Cardiac muscle cell (in vitro differentiated cells and primary cell): ENCODE data around the gene SLC35F3. TPM values are rescaled to one million over a fixed set of nuclear protein-coding genes. Genes with fewer than 3 reads are reported as not detected.

Experiments
- DNase-seq, 2 donors: peaks; one replicate each; pipeline versions ENCODE4 v3.0.0 to v3.0.0-alpha.2; 2010 to 2017; ENCODE audit warnings: low read depth in 1 of 2, low spot score in 1 of 2
- H3K27ac ChIP-seq: fragments of 200-600 bp; sonication (generic); 2 replicates; pipeline ENCODE4 v1.5.1; 2016
- H3K27me3 ChIP-seq: fragments of 200-600 bp; sonication (generic); 2 replicates; pipeline ENCODE4 v1.6.0; 2016; ENCODE audit warnings: control low read depth
- H3K36me3 ChIP-seq: fragments of 200-600 bp; sonication (generic); 2 replicates; pipeline ENCODE4 v1.5.1; 2016; ENCODE audit warnings: control low read depth
- H3K4me1 ChIP-seq: fragments of 200-600 bp; sonication (generic); 2 replicates; pipeline ENCODE4 v1.8.1; 2017; ENCODE audit warnings: low read depth, mild to moderate bottlenecking, mixed run types
- H3K4me3 ChIP-seq: fragments of 200-600 bp; sonication (generic); 2 replicates; pipeline ENCODE4 v1.5.1; 2016; ENCODE audit warnings: mild to moderate bottlenecking
- H3K9me3 ChIP-seq: fragments of 200-600 bp; sonication (generic); 2 replicates; pipeline ENCODE4 v1.5.1; 2017; ENCODE audit warnings: low read depth, mild to moderate bottlenecking, control low read depth
- CTCF ChIP-seq: IDR thresholded peaks from 2 replicates; pipeline ENCODE4 v1.5.1; 2012; ENCODE audit warnings: low read depth, mild to moderate bottlenecking, low read length
- polyA plus RNA-seq: library from polyadenylated mRNA; unstranded; fragments of >200 nt; fragmentation: Nextera tagmentation; extraction: Ambion mirVana; gene quantifications from 2 replicates; pipeline ENCODE4 v1.2.1, GENCODE V29; 2016
- total RNA-seq: library from RNA; depleted of rRNA; stranded (reverse); fragments of >200 nt; gene quantifications from 2 replicates; pipeline ENCODE4 v1.2.3, GENCODE V29; 2016

The SLC35F3 gene
- total and polyA plus RNA-seq, 2 experiments from 2014 or later, result 0.98 to 2.0 TPM

- Histone ChIP-seq H3K9me3 (no peaks in the 10 kb centered on the region), H3K4me1 (no peaks in the 10 kb centered on the region), H3K4me3 (no peak overlapping the region), H3K27me3 (no peaks in the 10 kb centered on the region), H3K36me3 (no peaks in the 10 kb centered on the region), H3K27ac (no peak overlapping the region)
- no peak for DNase-seq
- TF ChIP-seq CTCF, result no peak
Observed at GRCh38 chr1:234078143-234078542, 173.7 kb downstream of the SLC35F3 start.

- H3K4me3 ChIP-seq, result no peak overlapping the region
Observed at GRCh38 chr1:234079896-234080295, 175.4 kb downstream of the SLC35F3 start.

GRCh38 chr1:234083460-234083859 is 179.0 kb downstream of the SLC35F3 start:
- TF ChIP-seq CTCF, result no peak
- no peaks in the 10 kb centered on the region for H3K4me1 ChIP-seq
- no peak overlapping the region for H3K4me3 ChIP-seq
- H3K9me3 ChIP-seq, result no peaks in the 10 kb centered on the region
- no peaks in the 10 kb centered on the region for H3K36me3 ChIP-seq
- DNase-seq, result no peak
- no peaks in the 10 kb centered on the region for H3K27me3 ChIP-seq
- no peak overlapping the region for H3K27ac ChIP-seq

More at GRCh38 chr1:234079896-234080295, 175.4 kb downstream of the SLC35F3 start:
- Histone ChIP-seq H3K4me1 (no peaks in the 10 kb centered on the region), H3K27me3 (no peaks in the 10 kb centered on the region), H3K36me3 (no peaks in the 10 kb centered on the region), H3K9me3 (no peaks in the 10 kb centered on the region), H3K27ac (no peak overlapping the region)
- DNase-seq, result no peak
- TF ChIP-seq CTCF, result no peak

GRCh38 chr1:234089396-234089795 is 184.9 kb downstream of the SLC35F3 start:
- no peaks in the 10 kb centered on the region for H3K9me3 ChIP-seq
- TF ChIP-seq CTCF, result no peak
- H3K36me3 ChIP-seq, result no peaks in the 10 kb centered on the region
- H3K4me1 ChIP-seq, result peaks cover 12% of the 10 kb centered on the region
- H3K27me3 ChIP-seq, result no peaks in the 10 kb centered on the region
- no peak overlapping the region for H3K4me3 ChIP-seq
- H3K27ac ChIP-seq, result no peak overlapping the region
- no peak for DNase-seq

GRCh38 chr1:234090212-234091064 is 186.0 kb downstream of the SLC35F3 start:
- Histone ChIP-seq H3K4me3 (no peak overlapping the region), H3K9me3 (no peaks in the 10 kb centered on the region), H3K27me3 (no peaks in the 10 kb centered on the region), H3K4me1 (peaks cover 14% of the 10 kb centered on the region), H3K27ac (no peak overlapping the region), H3K36me3 (no peaks in the 10 kb centered on the region)
- TF ChIP-seq CTCF, result no peak
- DNase-seq, result no peak
